Hepatocyte (in vitro differentiated cells): ENCODE results near the gene MAOB.

Source experiments
- EZH2 ChIP-seq: fragments of 200-600 bp; sonication (generic); IDR thresholded peaks from 2 replicates; pipeline ENCODE4 v1.6.1; 2016; ENCODE audit warnings: antibody characterized with exemption, mild to moderate bottlenecking, borderline replicate concordance
- TF ChIP-seq, protein P1 (sequence below): fragments of 200-600 bp; sonication (generic); IDR thresholded peaks from 2 replicates; pipeline ENCODE4 v1.5.1; 2016; ENCODE audit warnings: antibody characterized with exemption, mild to moderate bottlenecking; ENCODE audit not compliant: poor library complexity

DNA sequence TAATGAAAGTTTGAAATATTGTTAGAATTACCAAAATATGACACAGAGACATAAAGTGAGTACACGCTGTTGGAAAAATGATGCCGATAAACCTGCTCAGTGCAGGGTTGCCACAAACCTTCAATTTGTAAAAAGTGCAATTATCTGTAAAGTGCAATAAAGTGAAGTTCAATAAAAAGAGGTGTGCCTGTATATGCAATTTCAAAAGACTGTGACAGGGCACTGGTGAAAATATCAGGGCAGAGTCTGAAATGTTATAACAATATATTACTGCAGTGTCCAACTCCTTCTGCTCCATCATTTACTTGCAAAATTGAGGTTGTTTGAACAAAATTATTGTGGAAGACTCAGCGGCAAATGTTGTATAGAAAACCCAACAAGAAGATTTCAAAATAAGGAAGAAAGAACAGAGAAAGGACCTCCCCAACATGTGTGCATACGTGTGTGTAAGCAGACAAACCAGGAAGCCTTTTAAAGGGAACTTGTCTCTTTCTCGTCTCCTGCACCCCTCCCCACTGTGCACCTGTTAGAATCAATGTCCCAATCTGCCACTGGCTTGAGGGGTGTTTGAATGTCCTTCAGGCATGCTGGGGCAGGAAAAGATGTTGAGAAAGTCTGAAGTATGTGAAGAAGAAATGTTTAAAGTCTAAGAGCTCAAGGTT lies 96.2 kb downstream of the MAOB start:
- TF ChIP-seq, protein P1, sequence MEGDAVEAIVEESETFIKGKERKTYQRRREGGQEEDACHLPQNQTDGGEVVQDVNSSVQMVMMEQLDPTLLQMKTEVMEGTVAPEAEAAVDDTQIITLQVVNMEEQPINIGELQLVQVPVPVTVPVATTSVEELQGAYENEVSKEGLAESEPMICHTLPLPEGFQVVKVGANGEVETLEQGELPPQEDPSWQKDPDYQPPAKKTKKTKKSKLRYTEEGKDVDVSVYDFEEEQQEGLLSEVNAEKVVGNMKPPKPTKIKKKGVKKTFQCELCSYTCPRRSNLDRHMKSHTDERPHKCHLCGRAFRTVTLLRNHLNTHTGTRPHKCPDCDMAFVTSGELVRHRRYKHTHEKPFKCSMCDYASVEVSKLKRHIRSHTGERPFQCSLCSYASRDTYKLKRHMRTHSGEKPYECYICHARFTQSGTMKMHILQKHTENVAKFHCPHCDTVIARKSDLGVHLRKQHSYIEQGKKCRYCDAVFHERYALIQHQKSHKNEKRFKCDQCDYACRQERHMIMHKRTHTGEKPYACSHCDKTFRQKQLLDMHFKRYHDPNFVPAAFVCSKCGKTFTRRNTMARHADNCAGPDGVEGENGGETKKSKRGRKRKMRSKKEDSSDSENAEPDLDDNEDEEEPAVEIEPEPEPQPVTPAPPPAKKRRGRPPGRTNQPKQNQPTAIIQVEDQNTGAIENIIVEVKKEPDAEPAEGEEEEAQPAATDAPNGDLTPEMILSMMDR, result no peak
- no peak for TF ChIP-seq EZH2
